K562 (cell line): ENCODE results near the gene TSPAN3. TPM values are rescaled to one million over a fixed set of nuclear protein-coding genes. Genes with fewer than 3 reads are reported as not detected.

Experiments used
- ATAC-seq: fragments of 200-7000 bp; cut with Tn5 transposase; 3 replicates; pipeline ENCODE4 v1.9.1; 2020; ENCODE audit warnings: moderate library complexity
- BruUV-seq: library from RNA; stranded (reverse); fragments of 400-500 nt; replicated peaks from 2 replicates; lab custom pipeline; 2021; lab: Mats Ljungman, UMichigan
- CTCF ChIA-PET: fragments of 300-600 bp; formaldehyde crosslinking; extraction: SDS; loops from one replicate; lab custom pipeline; 2021; ENCODE audit warnings: low intra/inter-chr PET ratio; lab: Yijun Ruan, JAX
- POLR2A ChIA-PET: fragments of 300-600, 350-650 bp; sonication (Branson Sonifier 250); formaldehyde crosslinking; extraction: SDS; loops from one replicate; lab custom pipeline; 2021; ENCODE audit warnings: antibody characterized with exemption, inconsistent platforms; lab: Yijun Ruan, JAX
- DNase-seq, 4 experiments: peaks; one replicate each; pipeline versions ENCODE4 v3.0.0 to v3.0.0-alpha.2; 2011 to 2018; ENCODE audit warnings: low spot score in 3 of 4, mixed read lengths in 3 of 4; ENCODE audit errors: extremely low read depth in 1 of 4
- FAIRE-seq: peaks from 2 replicates; lab custom pipeline; 2011; peaks lifted over from hg19 to GRCh38; lab: Jason Lieb, UNC
- H2AFZ ChIP-seq: 2 replicates; pipeline ENCODE4 v1.6.0; 2011; ENCODE audit warnings: low read depth, low read length, control low read depth, inconsistent platforms
- H3K27ac ChIP-seq: fragments of 200-600 bp; 3 replicates; pipeline ENCODE4 v1.8.0; 2011; ENCODE audit warnings: low read depth, mild to moderate bottlenecking, control low read depth, inconsistent platforms, low read length, moderate library complexity, mixed read lengths; ENCODE audit errors: extremely low read depth
- H3K27me3 ChIP-seq, 2 experiments: fragments of 300-600 bp in 1 of 2; 2 replicates in 1 of 2; 3 replicates in 1 of 2; pipeline versions ENCODE4 v1.6.0 to v1.8.0; 2011; ENCODE audit warnings: inconsistent platforms in 2 of 2, low read length in 2 of 2, mild to moderate bottlenecking in 1 of 2, mixed read lengths in 1 of 2, moderate library complexity in 1 of 2; ENCODE audit not compliant: control insufficient read depth in 2 of 2, insufficient read depth in 2 of 2
- H3K36me3 ChIP-seq: fragments of 300-600 bp; 3 replicates; pipeline ENCODE4 v1.8.0; 2011; ENCODE audit warnings: mild to moderate bottlenecking, low read length, inconsistent platforms; ENCODE audit not compliant: control insufficient read depth, insufficient read depth
- H3K4me1 ChIP-seq, 2 experiments: fragments of 200-600 bp in 1 of 2; replicated peaks in 1 of 2; 2 replicates in 1 of 2; 3 replicates in 1 of 2; pipeline versions ENCODE4 v1.5.1 to v1.8.0; 2011; ENCODE audit warnings: inconsistent platforms in 2 of 2, low read length in 2 of 2, mild to moderate bottlenecking in 1 of 2, mixed read lengths in 1 of 2, moderate library complexity in 1 of 2; ENCODE audit not compliant: control insufficient read depth in 2 of 2, insufficient read depth in 2 of 2
- H3K4me2 ChIP-seq: 2 replicates; pipeline ENCODE4 v1.6.1; 2011; ENCODE audit warnings: low read length, control low read depth, inconsistent platforms, mixed read lengths; ENCODE audit not compliant: insufficient read depth
- H3K4me3 ChIP-seq: fragments of 200-600 bp; sonication (generic), shearing (Covaris generic); 2 replicates; pipeline ENCODE4 v1.5.1; 2016; ENCODE audit warnings: control low read depth, inconsistent platforms
- H3K79me2 ChIP-seq: fragments of 200-600 bp; 3 replicates; pipeline ENCODE4 v1.8.0; 2011; ENCODE audit warnings: low read length, inconsistent platforms; ENCODE audit not compliant: control insufficient read depth, insufficient read depth
- H3K9ac ChIP-seq, 2 experiments: 2 replicates each; pipeline versions ENCODE4 v1.6.0 to v1.6.1; 2011; ENCODE audit warnings: low read depth in 2 of 2, low read length in 2 of 2, control low read depth in 1 of 2, inconsistent platforms in 1 of 2, mild to moderate bottlenecking in 1 of 2, mixed read lengths in 1 of 2; ENCODE audit not compliant: insufficient read depth in 1 of 2
- H3K9me1 ChIP-seq: one replicate; pipeline ENCODE4 v1.6.0; 2011; ENCODE audit warnings: inconsistent platforms, mild to moderate bottlenecking, low read length, moderate library complexity; ENCODE audit not compliant: control insufficient read depth, insufficient read depth
- H3K9me3 ChIP-seq: replicated peaks from 2 replicates; pipeline ENCODE4 v1.5.1; 2011; ENCODE audit warnings: low read depth, low read length, inconsistent platforms; ENCODE audit not compliant: control insufficient read depth, insufficient read depth
- H4K20me1 ChIP-seq: replicated peaks from 2 replicates; pipeline ENCODE4 v1.6.1; 2011; ENCODE audit warnings: low read length, inconsistent platforms, mixed read lengths; ENCODE audit not compliant: control insufficient read depth, insufficient read depth
- CLOCK ChIP-seq: fragments of 250-450 bp; sonication (Bioruptor Pico); IDR thresholded peaks from 2 replicates; pipeline ENCODE4 v1.4.0; 2020; ENCODE audit warnings: mild to moderate bottlenecking, moderate library complexity, borderline replicate concordance
- NFIC ChIP-seq: fragments of 450-650 bp; IDR thresholded peaks from 2 replicates; pipeline ENCODE4 v1.6.1; 2017; ENCODE audit warnings: mild to moderate bottlenecking, inconsistent platforms
- TEAD4 ChIP-seq, 2 experiments: sonication (generic) in 1 of 2; formaldehyde crosslinking in 1 of 2; IDR thresholded peaks; 2 replicates each; pipeline versions ENCODE4 v1.6.1 to v1.8.0; 2012 to 2022; ENCODE audit warnings: borderline replicate concordance in 1 of 2, inconsistent platforms in 1 of 2, low read length in 1 of 2, mild to moderate bottlenecking in 1 of 2, missing genetic modification reagents in 1 of 2
- ZKSCAN3 ChIP-seq: fragments of 250-450 bp; sonication (Bioruptor Pico); IDR thresholded peaks from 2 replicates; pipeline ENCODE4 v1.4.0; 2020
- ZNF134 ChIP-seq: fragments of 250-450 bp; sonication (Bioruptor Pico); conservative IDR thresholded peaks from 2 replicates; pipeline ENCODE4 v1.4.0; 2020
- WGBS: fragments of 100-300 bp; shearing (Covaris generic); methylation state at CpG from one replicate; pipeline ENCODE4 v1.1.6; 2016; ENCODE audit warnings: low coverage, mixed read lengths; ENCODE audit not compliant: insufficient coverage; ENCODE audit errors: missing lambda C conversion rate; 5-methylcytosine and 5-hydroxymethylcytosine counted together
- in situ Hi-C: fragments of 300-500 bp; cut with MboI; formaldehyde crosslinking; loops from 4 replicates; pipeline ENCODE4 v1.15.0; 2018; ENCODE audit warnings: inconsistent platforms, mixed read lengths
- intact Hi-C: fragments of 100-400 bp; cut with micrococcal nuclease; formaldehyde crosslinking; loops from 2 replicates; pipeline ENCODE4 v1.14.2; 2022
- polyA plus RNA-seq, 8 experiments: library from polyadenylated mRNA; depleted of rRNA in 4 of 8; stranded (reverse) in 5 of 8; unstranded in 3 of 8; fragments of >200 nt; fragmentation: Nextera tagmentation in 2 of 8; fragmentation: Illumina TruSeq in 1 of 8; extraction: Ambion mirVana in 2 of 8; extraction: Trizol in 1 of 8; gene quantifications; 2 replicates each; pipeline versions ENCODE4 v1.2.1 to v1.2.3, GENCODE V29; 2011 to 2014; ENCODE audit warnings: inconsistent platforms in 1 of 8, missing spikeins in 1 of 8
- total RNA-seq, 7 experiments: library from RNA; depleted of rRNA in 6 of 7; stranded (reverse); fragments of >200 nt in 6 of 7; fragmentation: Illumina TruSeq in 2 of 7; extraction: Trizol in 2 of 7; gene quantifications; 2 replicates each; pipeline versions ENCODE4 v1.2.1 to v1.2.3, GENCODE V29; 2011 to 2021; ENCODE audit warnings: low replicate concordance in 1 of 7

TSPAN3 gene
- total and polyA plus RNA-seq, 9 of the 15 experiments (the other 6 are each of a cell fraction or from before 2014, with no cell fraction given) = 14.3 to 144 (median 71.1) TPM

GRCh38 chr15:77119446-77119845 lies 48.5 kb upstream of the TSPAN3 start:
- intact Hi-C loops (loop anchor here (2.0 kb wide), 2 partner anchors 67 to 423 kb away; no protein-coding TSS in a partner anchor), in situ Hi-C loops (loop anchor here (5.0 kb wide), 1 partner anchor 378 kb away; no protein-coding TSS in a partner anchor)
- WGBS = 0% methylated on average over 1 of the region's 1 CpG
- Histone ChIP-seq H3K4me1 (no peaks in the 10 kb centered on the region), H3K4me3 (no peak overlapping the region), H3K36me3 (peaks cover 5% of the 10 kb centered on the region), H3K27me3 (no peaks in the 10 kb centered on the region), H4K20me1 (no peaks in the 10 kb centered on the region), H2AFZ (no peak overlapping the region), H3K27ac (no peak overlapping the region), H3K9me1 (no peaks in the 10 kb centered on the region), H3K9me3 (no peaks in the 10 kb centered on the region), H3K9ac (no peak overlapping the region), H3K79me2 (no peaks in the 10 kb centered on the region), H3K4me2 (no peak overlapping the region)
- BruUV-seq = no TSS peak
- ChIA-PET CTCF (interaction anchor here (0.5 to 2.2 kb wide), 4 partner anchors 176 to 514 kb away, joined by 3 to 29 read pairs (median 10); no protein-coding TSS in a partner anchor), POLR2A (interaction anchor here (0.8 kb wide), 1 partner anchor 149 kb away, joined by 3 read pairs; no protein-coding TSS in a partner anchor)
- no peak for TF ChIP-seq NFIC
- TF ChIP-seq ZNF134 = no peak
- no peak for TF ChIP-seq CLOCK
- no peak for TF ChIP-seq ZKSCAN3 (CRISPR knock-in tag)
- no peak for TF ChIP-seq TEAD4 (IDR thresholded peaks at IDR 0.05; ENCODE audit: low read length)
- no peak for TF ChIP-seq TEAD4 (CRISPR knock-in tag; IDR thresholded peaks at IDR 0.05; ENCODE audit: borderline replicate concordance)
- DNase-seq = no peak
- no peak for FAIRE-seq
- ATAC-seq = no peak
